Fibroblast of lung (primary cell): ENCODE data around the gene DYNC1LI2.

Experiments
- EZH2 ChIP-seq: IDR thresholded peaks from 2 replicates; pipeline ENCODE4 v1.5.1; 2012; ENCODE audit warnings: low read length, control low read depth, mild to moderate bottlenecking; ENCODE audit errors: missing control alignments
- TF ChIP-seq, protein P1 (sequence below), 2 donors: IDR thresholded peaks in 1 of 2; conservative IDR thresholded peaks in 1 of 2; 1 replicate in 1 of 2; 2 replicates in 1 of 2; pipeline ENCODE4 v1.5.1; 2011 to 2012; ENCODE audit warnings: low read length in 2 of 2, control low read depth in 1 of 2, inconsistent platforms in 1 of 2, low read depth in 1 of 2, mild to moderate bottlenecking in 1 of 2

DNA sequence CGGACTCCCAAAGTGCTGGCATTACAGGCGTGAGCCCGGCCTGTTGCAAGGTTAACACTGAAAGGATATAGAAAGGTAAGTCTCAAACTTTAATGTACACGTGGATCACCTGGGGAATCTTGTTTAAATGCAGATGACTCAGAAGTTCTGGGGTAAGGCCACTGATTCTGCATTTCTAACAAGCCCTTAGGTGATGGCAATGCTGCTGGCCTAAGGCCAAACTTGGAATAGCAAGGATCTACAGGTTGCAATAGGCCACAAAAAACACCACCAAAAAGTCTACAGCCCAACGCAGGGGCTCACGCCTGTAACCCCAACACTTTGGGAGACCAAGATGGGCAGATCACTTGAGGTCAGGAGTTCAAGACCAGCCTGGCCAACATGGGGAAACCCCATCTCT is 59.1 kb downstream of the DYNC1LI2 start:
- TF ChIP-seq, protein P1, sequence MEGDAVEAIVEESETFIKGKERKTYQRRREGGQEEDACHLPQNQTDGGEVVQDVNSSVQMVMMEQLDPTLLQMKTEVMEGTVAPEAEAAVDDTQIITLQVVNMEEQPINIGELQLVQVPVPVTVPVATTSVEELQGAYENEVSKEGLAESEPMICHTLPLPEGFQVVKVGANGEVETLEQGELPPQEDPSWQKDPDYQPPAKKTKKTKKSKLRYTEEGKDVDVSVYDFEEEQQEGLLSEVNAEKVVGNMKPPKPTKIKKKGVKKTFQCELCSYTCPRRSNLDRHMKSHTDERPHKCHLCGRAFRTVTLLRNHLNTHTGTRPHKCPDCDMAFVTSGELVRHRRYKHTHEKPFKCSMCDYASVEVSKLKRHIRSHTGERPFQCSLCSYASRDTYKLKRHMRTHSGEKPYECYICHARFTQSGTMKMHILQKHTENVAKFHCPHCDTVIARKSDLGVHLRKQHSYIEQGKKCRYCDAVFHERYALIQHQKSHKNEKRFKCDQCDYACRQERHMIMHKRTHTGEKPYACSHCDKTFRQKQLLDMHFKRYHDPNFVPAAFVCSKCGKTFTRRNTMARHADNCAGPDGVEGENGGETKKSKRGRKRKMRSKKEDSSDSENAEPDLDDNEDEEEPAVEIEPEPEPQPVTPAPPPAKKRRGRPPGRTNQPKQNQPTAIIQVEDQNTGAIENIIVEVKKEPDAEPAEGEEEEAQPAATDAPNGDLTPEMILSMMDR (conservative IDR thresholded peaks at IDR 0.05 in 1 of 2, IDR thresholded peaks at IDR 0.05 in 1 of 2; ENCODE audit: low read depth in 1 of 2, low read length in 2 of 2) = no peak
- TF ChIP-seq EZH2 = no peak
